Measurements from ENCODE around the gene PROCR.
"Not testable (repeated sequence)": the region's sequence is repeated elsewhere in the genome, so short reads cannot be mapped to it uniquely, and the experiment has no call there.

PROCR gene

GRCh38 chr20:35193031-35193791, 21.3 kb downstream of the PROCR start:
- DNase-seq (ENCODE audit: low read depth) = not testable (repeated sequence)

GRCh38 chr20:35196313-35196712, 24.4 kb downstream of the PROCR start:
- no peak for DNase-seq (ENCODE audit: low read depth)

- no peak for DNase-seq (ENCODE audit: low read depth)
These were observed 27.9 kb downstream of the PROCR start for GRCh38 chr20:35199740-35200139.

DNA sequence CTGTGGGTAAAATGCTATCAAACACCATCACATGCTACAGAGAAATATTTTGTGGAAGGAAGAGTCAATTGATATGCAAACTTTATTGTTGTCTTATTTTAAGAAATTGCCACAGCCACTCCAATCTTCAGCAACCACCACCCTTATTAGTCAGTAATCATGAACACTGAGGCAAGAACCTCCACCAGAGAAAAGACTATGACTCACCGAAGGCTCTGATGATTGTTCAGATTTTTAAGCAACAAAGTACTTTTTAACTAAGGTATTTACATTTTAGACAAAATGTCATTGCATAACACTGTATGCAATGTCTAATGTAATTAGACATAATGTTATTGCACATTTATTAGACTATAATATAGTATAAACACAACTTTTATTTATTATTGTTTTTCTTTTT, 28.4 kb downstream of the PROCR start:
- DNase-seq (ENCODE audit: low read depth) = no peak

GRCh38 chr20:35201467-35201866, 29.6 kb downstream of the PROCR start:
- not testable (repeated sequence) for DNase-seq (ENCODE audit: low read depth)

GRCh38 chr20:35206802-35207201, 34.9 kb downstream of the PROCR start:
- DNase-seq (ENCODE audit: low read depth) = no peak

DNA sequence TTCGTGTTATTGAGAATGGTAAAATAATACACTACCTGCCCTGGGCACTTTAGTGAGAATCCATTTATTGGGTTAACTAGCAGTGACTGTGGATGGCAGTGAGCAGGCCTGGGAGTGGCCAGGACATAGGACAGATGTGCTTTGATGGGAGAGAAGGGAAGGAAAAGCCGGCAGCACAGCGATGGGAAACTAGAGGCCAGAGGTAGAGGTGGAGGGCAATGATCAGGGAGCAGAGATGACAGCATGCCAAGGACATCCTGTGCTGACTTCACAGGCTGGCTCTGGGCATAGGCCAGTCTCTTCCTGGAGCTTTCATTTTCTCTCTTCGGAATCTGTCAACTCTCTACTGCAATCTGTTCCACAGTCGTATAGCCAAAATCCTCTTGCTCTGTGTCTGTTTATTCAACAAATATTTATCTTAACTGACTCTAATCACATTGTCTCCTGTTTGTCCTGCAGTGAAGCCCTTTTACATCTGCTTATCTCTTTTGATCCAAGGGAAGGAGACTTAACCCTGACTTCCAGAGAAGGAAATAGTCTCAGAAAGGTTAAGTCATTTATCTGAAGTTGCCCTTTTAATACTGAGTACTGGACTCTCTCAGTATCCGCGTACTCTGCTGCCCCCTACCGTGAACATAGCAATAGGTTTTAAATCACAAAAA, 36.2 kb downstream of the PROCR start:
- DNase-seq (ENCODE audit: low read depth) = no peak

DNA sequence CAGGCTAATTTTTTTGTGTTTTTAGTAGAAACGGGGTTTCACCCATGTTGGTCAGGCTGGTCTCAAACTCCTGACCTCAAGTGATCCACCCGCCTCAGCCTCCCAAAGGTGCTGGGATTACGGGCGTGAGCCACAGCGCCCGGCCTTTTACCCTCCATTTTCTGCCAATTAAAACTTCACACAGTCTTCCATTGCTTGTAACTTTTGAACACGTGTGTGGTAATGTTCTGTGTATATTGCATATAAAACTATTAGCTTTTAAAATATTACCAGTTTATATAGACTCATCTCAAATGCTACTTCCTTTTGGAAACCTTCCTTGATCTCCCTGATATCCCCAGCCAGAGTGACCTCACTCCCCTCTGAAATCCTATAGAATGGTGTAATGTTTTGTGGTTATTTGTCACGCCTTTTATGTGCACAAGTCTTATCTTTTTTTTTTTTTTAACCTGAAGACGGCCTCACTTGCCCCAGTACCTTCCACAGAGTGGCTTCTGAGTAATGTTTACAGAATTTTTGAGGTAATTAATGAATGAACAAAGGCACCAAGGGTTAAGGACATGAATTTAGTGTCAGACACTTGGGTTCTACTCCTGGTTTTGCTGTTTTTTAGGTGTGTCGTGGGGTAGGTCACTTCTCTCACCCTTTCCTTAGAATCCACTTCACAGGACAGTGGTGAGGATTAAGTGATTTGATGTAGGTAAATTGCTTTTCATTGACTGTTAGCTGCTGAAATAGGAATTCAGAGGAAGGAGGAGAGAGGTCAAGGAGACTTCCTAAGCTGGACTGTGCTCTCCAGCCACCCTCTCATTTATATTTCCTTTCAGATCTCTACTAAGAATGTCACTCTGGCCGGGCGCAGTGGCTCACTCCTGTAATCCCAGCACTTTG, 43.4 kb downstream of the PROCR start:
- DNase-seq (ENCODE audit: low read depth) = no peak

- no peak for DNase-seq (ENCODE audit: low read depth)
These were observed 44.7 kb downstream of the PROCR start for GRCh38 chr20:35216541-35216940.

DNA sequence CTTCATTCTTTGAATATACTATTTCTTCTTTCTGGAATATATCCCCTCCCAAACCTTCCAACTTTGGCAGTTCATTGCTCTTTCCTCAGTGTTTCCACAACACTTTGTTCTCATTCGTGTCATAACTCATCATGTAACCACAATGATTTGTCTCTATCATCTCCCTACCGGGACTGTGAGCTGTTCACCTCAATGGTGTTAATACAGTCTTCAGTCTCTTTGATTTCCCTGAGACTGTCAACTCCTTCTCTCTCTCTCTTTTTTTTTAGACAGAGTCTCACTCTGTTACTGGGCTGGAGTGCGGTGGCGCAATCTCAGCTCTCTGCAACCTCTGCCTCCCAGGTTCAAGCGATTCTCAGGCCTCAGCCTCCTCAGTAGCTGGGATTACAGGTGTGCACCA, 52.1 kb downstream of the PROCR start:
- DNase-seq (ENCODE audit: low read depth) = no peak

GRCh38 chr20:35224536-35224935, 52.7 kb downstream of the PROCR start:
- DNase-seq (ENCODE audit: low read depth) = no peak

DNA sequence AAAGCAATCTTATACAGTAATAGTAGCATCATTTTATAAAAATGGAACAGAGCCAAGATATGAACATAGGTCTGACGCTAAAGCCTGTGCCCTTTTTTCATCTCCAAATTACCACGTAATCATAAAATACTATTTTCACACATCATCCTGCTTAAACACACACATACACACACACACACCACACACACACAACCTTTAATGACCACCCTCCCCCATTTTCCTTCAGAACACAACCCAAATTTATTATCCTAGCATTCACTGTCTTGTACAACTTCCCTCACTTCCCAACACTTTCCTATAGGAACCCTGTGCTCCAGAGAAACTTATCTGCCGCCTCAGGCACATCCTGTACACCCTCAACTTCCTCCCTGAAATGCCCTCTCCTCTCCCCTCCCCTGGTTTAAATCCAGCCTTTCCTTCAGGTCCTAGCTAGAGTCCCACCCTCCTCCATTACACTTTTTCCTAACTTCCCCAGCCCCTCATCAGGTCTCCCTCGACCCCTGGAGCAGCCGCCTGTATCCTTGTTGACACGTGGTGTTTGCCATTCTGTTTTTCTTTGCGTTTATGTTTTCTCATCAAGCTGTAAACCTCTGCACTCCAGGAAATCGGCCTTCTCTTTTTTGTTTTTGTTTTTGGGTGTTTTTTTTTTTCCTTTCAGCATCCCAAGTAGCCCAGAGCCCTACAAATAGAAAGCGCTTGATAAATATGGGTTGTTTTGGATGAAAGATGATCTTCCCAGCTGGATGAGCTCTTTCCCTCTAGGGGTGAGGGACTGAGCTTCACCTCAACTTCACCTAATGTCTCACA, 53.6 kb downstream of the PROCR start:
- DNase-seq (ENCODE audit: low read depth) = no peak

DNA sequence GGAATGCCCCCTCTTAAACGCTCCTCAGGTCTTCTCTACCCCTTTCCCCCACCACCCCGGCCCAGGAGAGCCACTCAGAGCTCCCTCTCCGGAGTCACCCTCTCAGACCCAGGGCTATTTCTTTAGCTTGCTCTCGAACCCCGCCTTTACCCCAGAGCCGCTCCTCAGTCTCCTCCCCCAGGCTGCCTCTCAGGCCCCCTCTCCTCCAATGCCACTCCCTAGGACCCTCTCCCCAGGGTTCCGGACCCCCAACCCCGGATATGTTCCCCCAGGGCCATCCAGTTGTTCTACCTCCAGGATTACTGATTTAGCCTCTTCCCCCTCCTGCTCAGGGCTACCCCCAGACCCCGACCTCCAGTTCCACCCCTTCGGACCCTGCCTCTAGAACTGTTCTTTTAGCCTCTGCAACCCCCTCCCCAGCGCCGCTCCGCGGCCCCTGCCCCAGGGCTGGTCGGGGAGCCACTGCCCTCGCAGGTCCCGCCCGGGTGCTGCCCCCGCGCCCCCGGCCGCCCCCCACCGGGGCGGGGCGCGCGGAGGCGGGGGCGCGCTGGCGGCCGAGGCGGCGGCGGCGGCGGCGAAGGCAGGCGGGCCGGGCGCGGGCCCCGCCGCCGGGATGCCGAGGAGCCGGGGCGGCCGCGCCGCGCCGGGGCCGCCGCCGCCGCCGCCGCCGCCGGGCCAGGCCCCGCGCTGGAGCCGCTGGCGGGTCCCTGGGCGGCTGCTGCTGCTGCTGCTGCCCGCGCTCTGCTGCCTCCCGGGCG, 54.4 kb downstream of the PROCR start, which contains the start of gene MMP24:
Gene MMP24, plus strand, starts transcription at position 565 of the 758 bp plus-strand sequence. Its CDS starts 49 bp downstream, at position 614.
- no peak for DNase-seq (ENCODE audit: low read depth)
